ENCODE data around the gene KCNIP3. TPM values are rescaled to one million over a fixed set of nuclear protein-coding genes. Genes with fewer than 3 reads are reported as not detected.

The KCNIP3 gene
- total RNA-seq, 1 donor: not detected

DNA sequence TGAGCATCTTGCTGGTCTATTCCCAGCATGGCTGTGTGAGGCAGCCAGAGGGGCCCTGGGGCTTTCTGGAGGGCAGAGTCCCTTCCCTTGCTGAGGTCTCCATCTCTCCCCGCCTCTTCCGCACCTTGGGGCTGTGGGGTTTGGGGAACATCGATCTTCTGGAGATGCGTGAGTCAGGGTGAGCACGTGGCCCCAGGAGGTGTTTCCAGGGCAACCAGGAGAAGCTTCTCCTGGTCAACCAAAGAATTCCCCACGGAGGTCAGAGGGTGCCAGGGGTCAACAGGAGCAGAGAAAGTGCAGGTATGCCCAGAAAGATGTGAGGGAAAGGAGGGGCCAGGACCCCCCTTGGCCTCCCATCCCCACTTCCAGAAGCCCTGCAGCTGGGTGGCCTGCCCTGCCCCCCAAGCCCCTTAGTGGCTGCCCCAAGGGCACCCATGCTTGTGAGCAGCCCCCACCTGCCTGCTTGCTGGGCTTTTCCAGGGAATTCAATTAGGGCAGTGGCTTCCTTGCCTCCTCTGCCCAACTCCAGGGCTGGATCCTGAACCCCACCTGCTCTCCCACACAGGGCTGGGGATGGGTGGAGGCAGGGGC, 25.7 kb upstream of the KCNIP3 start:
- H3K9me3 ChIP-seq (ENCODE audit: low read depth, low read length): no peaks in the 10 kb centered on the region
- H3K27me3 ChIP-seq (ENCODE audit: insufficient read depth, low read length): no peaks in the 10 kb centered on the region
- H3K4me3 ChIP-seq (ENCODE audit: low read length): no peak overlapping the region
- no peaks in the 10 kb centered on the region for H3K4me1 ChIP-seq (ENCODE audit: insufficient read depth, low read length)

DNA sequence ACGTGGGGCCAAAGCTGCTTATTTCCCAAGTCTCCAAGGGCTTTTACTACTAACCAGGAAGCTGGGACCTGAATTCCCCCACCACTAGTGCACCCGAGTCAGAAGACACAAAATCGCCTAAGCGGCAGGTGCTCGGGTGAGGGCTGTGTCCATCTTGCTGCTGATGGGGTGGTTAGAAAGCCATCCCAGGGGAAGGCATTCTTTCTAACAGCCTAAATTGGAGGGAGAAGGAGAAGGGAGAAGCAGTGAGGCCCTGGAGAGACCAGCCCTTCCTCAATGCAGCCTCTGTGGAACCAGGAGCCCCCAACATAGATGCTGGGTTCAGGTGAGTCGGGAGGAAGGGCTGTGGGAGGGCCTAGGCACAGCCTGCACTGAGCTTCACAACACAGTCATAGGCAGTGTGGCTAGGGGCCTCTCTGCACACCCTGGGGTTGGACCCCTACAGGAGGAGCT, 24.8 kb upstream of the KCNIP3 start:
- no peaks in the 10 kb centered on the region for H3K4me1 ChIP-seq (ENCODE audit: insufficient read depth, low read length)
- H3K27me3 ChIP-seq (ENCODE audit: insufficient read depth, low read length): no peaks in the 10 kb centered on the region
- no peak overlapping the region for H3K4me3 ChIP-seq (ENCODE audit: low read length)
- no peaks in the 10 kb centered on the region for H3K9me3 ChIP-seq (ENCODE audit: low read depth, low read length)

GRCh38 chr2:95272781-95273180, 24.4 kb upstream of the KCNIP3 start:
- Histone ChIP-seq H3K4me1 (ENCODE audit: insufficient read depth, low read length) (no peaks in the 10 kb centered on the region), H3K27me3 (ENCODE audit: insufficient read depth, low read length) (no peaks in the 10 kb centered on the region)

GRCh38 chr2:95273566-95274290, 23.4 kb upstream of the KCNIP3 start:
- no peaks in the 10 kb centered on the region for H3K9me3 ChIP-seq (ENCODE audit: low read depth, low read length)
- H3K4me3 ChIP-seq (ENCODE audit: low read length): no peak overlapping the region
- no peaks in the 10 kb centered on the region for H3K4me1 ChIP-seq (ENCODE audit: insufficient read depth, low read length)
- H3K27me3 ChIP-seq (ENCODE audit: insufficient read depth, low read length): no peaks in the 10 kb centered on the region

More at GRCh38 chr2:95272781-95273180, 24.4 kb upstream of the KCNIP3 start:
- Histone ChIP-seq H3K4me3 (ENCODE audit: low read length) (no peak overlapping the region), H3K9me3 (ENCODE audit: low read depth, low read length) (no peaks in the 10 kb centered on the region)

GRCh38 chr2:95274291-95275150, 22.6 kb upstream of the KCNIP3 start, which contains the start of gene PROM2:
TSS of gene PROM2 (plus strand) at chr2:95274449. CDS start at chr2:95274586, 137 bp downstream.
- H3K4me3 ChIP-seq (ENCODE audit: low read length): no peak within 1 kb of the TSS
- no peaks in the 10 kb centered on the region for H3K9me3 ChIP-seq (ENCODE audit: low read depth, low read length)
- H3K27me3 ChIP-seq (ENCODE audit: insufficient read depth, low read length): no peaks in the 10 kb centered on the region
- H3K4me1 ChIP-seq (ENCODE audit: insufficient read depth, low read length): no peaks in the 10 kb centered on the region

GRCh38 chr2:95275151-95275515, 22.0 kb upstream of the KCNIP3 start:
- Histone ChIP-seq H3K4me1 (ENCODE audit: insufficient read depth, low read length) (no peaks in the 10 kb centered on the region), H3K27me3 (ENCODE audit: insufficient read depth, low read length) (no peaks in the 10 kb centered on the region), H3K4me3 (ENCODE audit: low read length) (no peak overlapping the region), H3K9me3 (ENCODE audit: low read depth, low read length) (no peaks in the 10 kb centered on the region)

DNA sequence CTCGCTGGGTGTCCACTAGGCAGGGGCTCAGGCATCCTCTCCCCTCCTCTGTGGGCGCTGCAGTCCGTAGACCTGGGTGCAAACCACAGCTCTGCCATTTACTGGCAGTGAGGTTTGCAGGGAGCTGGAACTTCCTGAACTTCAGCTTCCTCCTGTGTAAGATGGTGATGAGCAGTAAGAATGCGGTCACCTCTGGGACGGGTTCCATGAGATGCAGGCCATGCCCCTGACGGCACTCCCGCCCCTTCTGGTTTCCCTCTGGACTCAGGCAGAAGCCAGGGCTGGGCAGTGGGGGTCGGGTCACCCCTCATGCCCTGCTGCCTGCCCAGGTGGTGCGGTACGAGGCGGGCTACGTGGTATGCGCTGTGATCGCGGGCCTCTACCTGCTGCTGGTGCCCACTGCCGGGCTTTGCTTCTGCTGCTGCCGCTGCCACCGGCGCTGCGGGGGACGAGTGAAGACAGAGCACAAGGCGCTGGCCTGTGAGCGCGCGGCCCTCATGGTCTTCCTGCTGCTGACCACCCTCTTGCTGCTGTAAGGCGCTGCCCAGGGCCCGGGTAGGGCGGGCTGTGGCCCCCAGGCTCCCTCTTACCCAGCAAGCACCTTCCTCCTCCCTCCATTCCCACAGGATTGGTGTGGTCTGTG, 21.4 kb upstream of the KCNIP3 start:
- Histone ChIP-seq H3K4me3 (ENCODE audit: low read length) (no peak overlapping the region), H3K9me3 (ENCODE audit: low read depth, low read length) (no peaks in the 10 kb centered on the region), H3K27me3 (ENCODE audit: insufficient read depth, low read length) (no peaks in the 10 kb centered on the region), H3K4me1 (ENCODE audit: insufficient read depth, low read length) (no peaks in the 10 kb centered on the region)

- Histone ChIP-seq H3K4me3 (ENCODE audit: low read length) (no peak overlapping the region), H3K9me3 (ENCODE audit: low read depth, low read length) (no peaks in the 10 kb centered on the region), H3K4me1 (ENCODE audit: insufficient read depth, low read length) (no peaks in the 10 kb centered on the region), H3K27me3 (ENCODE audit: insufficient read depth, low read length) (no peaks in the 10 kb centered on the region)
These were observed 20.8 kb upstream of the KCNIP3 start for GRCh38 chr2:95276244-95276887.

DNA sequence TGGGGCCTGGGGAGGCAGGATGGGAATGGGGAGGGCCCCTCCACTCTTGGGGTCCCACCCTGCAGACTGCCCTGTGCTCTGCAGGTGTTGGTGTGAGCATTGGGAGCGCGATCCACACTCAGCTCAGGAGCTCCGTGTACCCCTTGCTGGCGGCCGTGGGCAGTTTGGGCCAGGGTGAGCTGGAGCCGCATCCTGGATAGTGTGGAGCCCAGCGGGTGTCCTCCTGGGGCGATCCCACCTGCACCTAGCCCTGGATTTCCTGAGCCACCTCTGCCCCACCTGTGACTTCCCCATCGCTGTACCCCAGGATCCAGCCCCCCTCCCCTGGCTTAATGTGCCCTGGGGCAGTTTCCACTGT, 20.3 kb upstream of the KCNIP3 start:
- Histone ChIP-seq H3K9me3 (ENCODE audit: low read depth, low read length) (no peaks in the 10 kb centered on the region), H3K4me1 (ENCODE audit: insufficient read depth, low read length) (no peaks in the 10 kb centered on the region), H3K27me3 (ENCODE audit: insufficient read depth, low read length) (no peaks in the 10 kb centered on the region), H3K4me3 (ENCODE audit: low read length) (no peak overlapping the region)

DNA sequence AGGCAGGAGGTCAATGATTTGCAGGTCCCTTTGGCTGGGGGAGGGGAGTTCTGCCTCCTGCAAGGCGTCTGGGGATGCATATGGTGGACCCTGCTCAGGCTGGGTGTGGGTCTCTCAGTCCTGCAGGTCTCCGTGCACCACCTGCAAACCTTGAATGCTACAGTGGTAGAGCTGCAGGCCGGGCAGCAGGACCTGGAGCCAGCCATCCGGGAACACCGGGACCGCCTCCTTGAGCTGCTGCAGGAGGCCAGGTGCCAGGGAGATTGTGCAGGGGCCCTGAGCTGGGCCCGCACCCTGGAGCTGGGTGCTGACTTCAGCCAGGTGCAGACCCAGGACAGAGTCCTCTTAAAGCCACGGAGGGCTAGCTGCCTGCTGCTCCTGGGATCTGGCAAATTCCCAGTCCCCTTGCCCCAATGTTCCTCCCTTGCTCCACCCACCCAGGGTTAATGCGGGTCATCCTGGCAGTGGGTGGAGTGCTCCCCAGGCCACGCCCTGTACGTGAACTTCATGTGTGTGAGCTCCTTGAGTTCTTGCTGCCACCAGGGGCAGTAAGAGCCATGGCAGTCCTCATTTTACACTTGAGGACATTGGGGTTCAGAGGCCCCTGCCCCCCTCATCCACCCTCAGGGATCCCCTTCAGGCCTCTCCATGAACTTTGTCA, 19.8 kb upstream of the KCNIP3 start:
- no peak overlapping the region for H3K4me3 ChIP-seq (ENCODE audit: low read length)
- H3K9me3 ChIP-seq (ENCODE audit: low read depth, low read length): no peaks in the 10 kb centered on the region
- H3K27me3 ChIP-seq (ENCODE audit: insufficient read depth, low read length): no peaks in the 10 kb centered on the region
- H3K4me1 ChIP-seq (ENCODE audit: insufficient read depth, low read length): no peaks in the 10 kb centered on the region

- H3K27me3 ChIP-seq (ENCODE audit: insufficient read depth, low read length): no peaks in the 10 kb centered on the region
- no peaks in the 10 kb centered on the region for H3K4me1 ChIP-seq (ENCODE audit: insufficient read depth, low read length)
- no peak overlapping the region for H3K4me3 ChIP-seq (ENCODE audit: low read length)
- no peaks in the 10 kb centered on the region for H3K9me3 ChIP-seq (ENCODE audit: low read depth, low read length)
These were observed 19.1 kb upstream of the KCNIP3 start for GRCh38 chr2:95278051-95278471.

GRCh38 chr2:95278637-95279225, 18.4 kb upstream of the KCNIP3 start:
- Histone ChIP-seq H3K4me3 (ENCODE audit: low read length) (no peak overlapping the region), H3K27me3 (ENCODE audit: insufficient read depth, low read length) (no peaks in the 10 kb centered on the region), H3K4me1 (ENCODE audit: insufficient read depth, low read length) (no peaks in the 10 kb centered on the region), H3K9me3 (ENCODE audit: low read depth, low read length) (no peaks in the 10 kb centered on the region)

- H3K4me3 ChIP-seq (ENCODE audit: low read length): no peak overlapping the region
- H3K9me3 ChIP-seq (ENCODE audit: low read depth, low read length): no peaks in the 10 kb centered on the region
- H3K4me1 ChIP-seq (ENCODE audit: insufficient read depth, low read length): no peaks in the 10 kb centered on the region
- no peaks in the 10 kb centered on the region for H3K27me3 ChIP-seq (ENCODE audit: insufficient read depth, low read length)
These were observed 17.6 kb upstream of the KCNIP3 start for GRCh38 chr2:95279435-95280035.

All from mononuclear cell (primary cell).